Ramos (cell line): ENCODE measurements around the gene TMEM175.
"Not testable (repeated sequence)": the region's sequence is repeated elsewhere in the genome, so short reads cannot be mapped to it uniquely, and the experiment has no call there.

Experiments used
- in situ Hi-C: fragments of 300-500 bp; cut with MboI; formaldehyde crosslinking; loops from one replicate; pipeline ENCODE4 v1.14.3; 2022; ENCODE audit warnings: low sequenced_read_pairs; ENCODE audit not compliant: unreplicated experiment

The TMEM175 gene

GRCh38 chr4:998096-998691 lies 65.9 kb downstream of the TMEM175 start:
- in situ Hi-C loops = no loop called here

GRCh38 chr4:999240-999863 lies 67.1 kb downstream of the TMEM175 start:
- in situ Hi-C loops = not testable (repeated sequence)

GRCh38 chr4:999882-1000425 lies 67.7 kb downstream of the TMEM175 start:
- in situ Hi-C loops = no loop called here

GRCh38 chr4:1000686-1001260 lies 68.5 kb downstream of the TMEM175 start:
- in situ Hi-C loops = no loop called here

GRCh38 chr4:1001561-1002130 lies 69.4 kb downstream of the TMEM175 start:
- in situ Hi-C loops = no loop called here

GRCh38 chr4:1002131-1002630 lies 69.9 kb downstream of the TMEM175 start:
- in situ Hi-C loops = no loop called here

GRCh38 chr4:1002631-1003251 lies 70.5 kb downstream of the TMEM175 start:
- in situ Hi-C loops = no loop called here

GRCh38 chr4:1003271-1004070 lies 71.2 kb downstream of the TMEM175 start:
- in situ Hi-C loops = no loop called here

GRCh38 chr4:1004071-1004418 lies 71.8 kb downstream of the TMEM175 start:
- in situ Hi-C loops = no loop called here

- in situ Hi-C loops = no loop called here
Observed at GRCh38 chr4:1004557-1005485, 72.6 kb downstream of the TMEM175 start.

GRCh38 chr4:1006856-1007255 lies 74.6 kb downstream of the TMEM175 start:
- in situ Hi-C loops = no loop called here
